Measurements from ENCODE around the gene MBD5.
"Not testable (repeated sequence)": the region's sequence is repeated elsewhere in the genome, so short reads cannot be mapped to it uniquely, and the experiment has no call there.

The MBD5 gene

GRCh38 chr2:148021059-148021861 is at the start of gene MBD5:
MBD5 (plus strand) TSS chr2:148021091.
- FAIRE-seq = no peak

GRCh38 chr2:147976102-147976501 is 44.8 kb upstream of the MBD5 start:
- FAIRE-seq = no peak

- FAIRE-seq = no peak
Observed at GRCh38 chr2:147977679-147978078, 43.2 kb upstream of the MBD5 start.

GRCh38 chr2:147980940-147981528 is 39.9 kb upstream of the MBD5 start:
- FAIRE-seq = no peak

GRCh38 chr2:147989102-147989501 is 31.8 kb upstream of the MBD5 start:
- FAIRE-seq = no peak

- FAIRE-seq = peak; percentile 95
Observed at GRCh38 chr2:147989809-147990403, 31.0 kb upstream of the MBD5 start.

GRCh38 chr2:147994965-147995364 is 25.9 kb upstream of the MBD5 start:
- not testable (repeated sequence) for FAIRE-seq

GRCh38 chr2:147996828-147997227 is 24.1 kb upstream of the MBD5 start:
- FAIRE-seq = no peak

GRCh38 chr2:147998203-147998602 is 22.7 kb upstream of the MBD5 start:
- FAIRE-seq = no peak

- FAIRE-seq = no peak
Observed at GRCh38 chr2:147999126-147999525, 21.8 kb upstream of the MBD5 start.

- no peak for FAIRE-seq
Observed at GRCh38 chr2:148000095-148000494, 20.8 kb upstream of the MBD5 start.

GRCh38 chr2:148002420-148002819 is 18.5 kb upstream of the MBD5 start:
- not testable (repeated sequence) for FAIRE-seq

- FAIRE-seq = no peak
Observed at GRCh38 chr2:148006249-148007007, 14.5 kb upstream of the MBD5 start.

GRCh38 chr2:148007219-148007900 is 13.5 kb upstream of the MBD5 start:
- no peak for FAIRE-seq

GRCh38 chr2:148008411-148008810 is 12.5 kb upstream of the MBD5 start:
- not testable (repeated sequence) for FAIRE-seq

- no peak for FAIRE-seq
Observed at GRCh38 chr2:148013876-148014275, 7.0 kb upstream of the MBD5 start.

GRCh38 chr2:148014616-148015015 is 6.3 kb upstream of the MBD5 start:
- FAIRE-seq = no peak

GRCh38 chr2:148020111-148021058 is 506 bp upstream of the MBD5 start, which contains the start of gene ORC4:
ORC4 (minus strand) TSS chr2:148020737; CDS start chr2:147975958, 44,779 bp downstream.
- peak; percentile 95 for FAIRE-seq

- FAIRE-seq = no peak
Observed at GRCh38 chr2:148021886-148022285, 995 bp downstream of the MBD5 start.

- FAIRE-seq = no peak
Observed at GRCh38 chr2:148022351-148022750, 1.5 kb downstream of the MBD5 start.

- FAIRE-seq = no peak
Observed at GRCh38 chr2:148022882-148023281, 2.0 kb downstream of the MBD5 start.
